Activated CD8-positive, alpha-beta memory T cell treated with anti-CD3 and anti-CD28 coated beads for 1 hour (primary cell): ENCODE measurements around the gene TENM4.
"Not testable (repeated sequence)": the region's sequence is repeated elsewhere in the genome, so short reads cannot be mapped to it uniquely, and the experiment has no call there.

Source experiments
- DNase-seq, 2 donors: peaks; one replicate each; pipeline ENCODE4 v3.0.0-alpha.2; 2020; ENCODE audit warnings: low read depth in 1 of 2; ENCODE audit errors: extremely low read depth in 1 of 2

TENM4 gene

DNA sequence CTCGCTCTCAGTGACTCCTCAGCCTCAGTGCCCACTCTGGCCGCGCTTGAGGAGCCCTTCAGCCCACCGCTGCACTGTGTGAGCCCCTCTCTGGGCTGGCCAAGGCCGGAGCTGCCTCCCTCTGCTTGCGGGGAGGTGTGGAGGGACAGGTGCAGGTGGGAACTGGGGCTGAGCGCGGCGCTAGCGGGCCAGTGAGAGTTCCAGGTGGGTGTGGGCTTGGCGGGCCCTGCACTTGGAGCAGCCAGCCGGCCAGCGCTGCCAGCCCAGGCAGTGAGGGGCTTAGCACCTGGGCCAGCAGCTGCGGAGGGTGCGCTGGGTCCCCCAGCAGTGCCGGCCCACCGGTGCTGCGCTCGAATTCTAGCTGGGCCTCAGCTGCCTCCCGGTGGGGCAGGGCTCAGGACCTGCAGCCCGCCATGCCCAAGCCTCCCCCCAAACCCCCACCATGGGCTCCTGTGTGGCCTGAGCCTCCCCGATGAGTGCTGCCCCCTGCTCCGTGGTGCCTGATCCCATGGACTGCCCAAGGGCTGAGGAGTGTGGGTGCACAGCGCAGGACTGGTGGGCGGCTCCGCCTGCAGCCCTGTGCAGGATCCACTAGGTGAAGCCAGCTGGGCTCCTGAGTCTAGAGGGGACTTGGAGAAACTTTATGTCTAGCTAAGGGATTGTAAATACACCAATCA lies 802.0 kb downstream of the TENM4 start:
- no peak for DNase-seq

DNA sequence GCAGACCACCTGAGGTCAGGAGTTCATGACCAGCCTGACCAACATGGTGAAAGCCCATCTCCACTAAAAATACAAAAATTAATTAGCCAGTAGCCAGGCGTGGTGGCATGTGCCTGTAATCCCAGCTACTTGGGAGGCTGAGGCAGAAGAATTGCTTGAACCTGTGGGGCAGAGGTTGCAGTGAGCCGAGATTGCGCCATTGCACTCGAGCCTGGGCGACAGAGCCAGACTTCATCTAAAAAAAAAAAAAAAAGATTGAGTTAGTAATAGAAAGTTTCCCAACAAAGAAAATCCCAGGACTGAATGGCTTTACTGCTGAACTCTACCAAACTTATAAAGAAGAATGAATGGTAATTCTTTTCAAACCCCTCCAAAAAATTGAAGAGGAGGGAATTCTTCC lies 803.3 kb downstream of the TENM4 start:
- not testable (repeated sequence) for DNase-seq

DNA sequence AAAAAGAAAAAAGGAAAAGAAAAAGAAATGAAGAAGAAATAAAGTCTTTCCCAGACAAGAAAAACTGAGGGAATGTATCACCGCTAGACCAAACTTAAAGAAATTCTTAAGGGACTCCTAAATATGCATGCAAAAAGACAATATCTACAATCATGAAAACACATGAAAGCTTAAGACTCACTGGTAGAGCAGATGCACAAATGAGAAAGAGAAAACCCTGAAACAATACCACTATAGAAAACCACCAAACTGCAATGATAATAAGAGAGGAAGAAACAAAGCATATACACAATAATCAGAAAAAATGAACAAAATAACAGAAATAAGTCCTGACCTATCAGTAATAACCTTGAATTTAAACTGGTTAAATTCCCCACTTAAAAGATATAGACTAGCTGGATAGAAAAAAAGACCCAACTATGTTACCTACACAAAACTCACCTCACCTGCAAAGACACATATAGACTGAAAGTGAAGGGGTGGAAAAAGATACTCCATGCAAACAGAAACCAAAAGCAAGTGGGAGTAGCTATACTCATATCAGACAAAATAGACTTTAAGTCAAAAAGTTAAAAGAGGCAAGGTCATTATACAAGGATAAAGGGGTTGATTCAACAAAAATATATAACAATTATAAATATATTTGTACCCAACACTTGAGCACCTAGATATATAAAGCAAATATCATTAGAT lies 804.9 kb downstream of the TENM4 start:
- DNase-seq = no peak

DNA sequence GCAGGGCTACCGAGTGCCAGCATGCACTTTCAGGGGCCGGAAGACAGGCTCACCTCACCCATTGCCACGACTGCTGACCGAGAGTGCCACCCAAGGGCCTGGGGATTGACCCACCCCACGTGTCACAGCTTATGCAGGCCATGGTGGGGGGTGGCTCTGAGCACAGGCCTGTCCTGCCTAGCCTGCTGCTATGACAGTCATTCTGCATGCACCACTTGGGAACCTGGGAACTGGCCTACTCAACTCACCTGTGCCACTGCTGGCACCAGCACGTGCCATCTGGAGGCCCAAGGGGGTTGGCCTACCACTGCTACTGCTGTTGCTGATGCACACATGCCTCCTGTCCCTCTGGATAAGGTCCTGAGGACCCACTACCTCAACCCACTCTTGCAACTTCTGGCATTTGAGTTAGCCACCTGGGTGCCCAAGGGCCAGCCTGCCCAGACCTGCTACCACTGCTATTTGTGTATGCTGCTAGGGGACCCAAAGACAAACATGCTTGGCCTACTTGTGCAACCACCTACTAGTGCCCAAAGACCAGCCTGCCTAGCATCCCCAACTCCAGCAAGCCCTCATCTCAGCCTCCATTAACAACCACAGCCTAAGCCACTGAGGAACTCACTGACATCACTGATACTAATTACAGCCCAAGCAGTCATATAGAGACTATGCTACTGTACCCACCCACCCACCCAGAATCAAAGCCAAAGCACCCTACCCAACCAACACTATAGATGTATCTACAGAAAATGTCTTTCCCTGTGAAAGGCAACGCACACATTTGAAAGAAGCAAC lies 807.1 kb downstream of the TENM4 start:
- no peak for DNase-seq

DNA sequence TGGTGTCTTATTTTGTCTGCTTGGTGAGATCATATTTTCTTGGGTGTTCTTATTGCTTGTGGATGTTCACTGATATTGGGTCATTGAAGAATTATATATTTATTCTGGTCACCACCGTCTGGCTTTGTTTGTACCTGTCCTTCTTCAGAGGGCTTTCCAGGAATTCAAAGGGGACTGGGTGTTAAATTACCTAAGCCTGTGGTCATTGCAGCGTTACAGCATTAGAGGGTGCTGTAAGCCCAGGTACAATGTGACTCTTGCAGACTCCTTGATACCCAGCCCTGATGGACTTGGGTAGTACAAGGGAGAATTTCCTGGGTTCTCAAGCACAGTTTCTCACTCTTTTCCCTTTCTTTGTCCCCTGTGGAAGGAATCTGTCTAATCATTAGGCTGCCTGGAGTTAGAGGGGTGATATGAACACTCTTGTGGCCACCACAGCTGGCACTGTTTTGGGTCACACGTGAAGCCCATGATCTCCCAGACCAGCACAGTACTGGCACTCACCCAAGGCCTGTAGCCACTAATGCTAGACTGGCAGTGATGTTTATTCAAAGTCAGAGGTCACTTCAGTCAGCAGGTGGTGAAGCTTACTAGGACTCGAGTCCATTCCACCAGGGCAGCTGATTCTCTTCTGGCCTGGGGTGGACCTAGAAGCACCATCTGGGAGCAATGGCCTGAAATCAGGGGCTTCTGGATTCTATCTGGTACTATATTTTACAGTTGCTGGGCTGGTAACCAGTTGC lies 810.1 kb downstream of the TENM4 start:
- DNase-seq = no peak

DNA sequence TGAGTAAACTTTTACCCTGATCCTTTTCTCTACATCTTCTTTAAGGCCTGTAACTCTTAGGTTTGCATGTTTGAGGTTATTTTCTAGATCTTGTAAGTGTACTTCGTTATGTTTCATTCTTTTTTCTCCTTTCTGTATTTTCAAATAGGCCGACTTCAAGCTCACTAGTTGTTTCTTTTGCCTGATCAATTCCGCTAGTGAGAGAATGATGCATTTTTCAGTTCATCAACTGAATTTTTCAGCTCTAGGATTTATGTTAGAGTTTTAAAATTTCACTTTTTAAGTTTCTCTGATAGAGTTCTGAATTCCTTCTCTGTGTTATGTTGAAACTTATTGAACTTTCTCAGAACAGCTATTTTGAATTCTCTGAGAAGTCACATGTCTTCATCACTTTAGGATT lies 810.7 kb downstream of the TENM4 start:
- DNase-seq = no peak

DNA sequence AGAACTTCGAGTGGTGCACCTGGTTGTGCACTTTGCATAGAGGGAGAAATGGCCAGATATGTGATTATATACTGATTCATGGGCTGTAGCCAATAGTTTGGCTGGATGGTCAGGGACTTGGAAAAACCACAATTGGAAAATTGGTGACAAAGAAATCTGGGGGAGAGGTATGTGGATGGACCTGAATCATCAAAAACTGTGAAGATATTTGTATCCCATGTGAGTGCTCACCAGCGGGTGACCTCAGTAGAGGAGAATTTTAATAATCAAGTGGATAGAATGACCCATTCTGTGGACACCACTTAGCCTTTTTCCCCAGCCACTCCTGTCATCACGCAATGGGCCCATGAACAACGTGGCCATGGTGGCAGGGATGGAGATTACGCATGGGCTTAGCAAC lies 818.2 kb downstream of the TENM4 start:
- no peak for DNase-seq

DNA sequence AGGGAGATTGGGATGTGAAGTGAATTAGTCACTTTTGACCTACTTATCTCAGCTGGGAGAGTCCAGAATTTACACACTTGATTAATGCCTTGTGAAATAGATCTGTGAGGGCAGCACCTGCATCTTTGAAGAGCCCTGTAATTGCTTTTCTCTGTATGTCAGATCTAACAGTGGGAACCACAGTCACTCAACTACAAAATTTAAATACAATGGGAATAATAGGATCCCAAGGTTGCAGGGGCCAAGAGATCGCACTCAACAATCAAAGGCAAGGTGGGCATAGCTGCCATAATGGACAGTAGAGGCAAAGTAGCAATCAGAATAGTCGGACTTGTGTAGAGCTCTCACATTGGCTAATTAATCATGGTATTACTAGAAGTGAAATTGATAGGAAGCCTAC lies 820.7 kb downstream of the TENM4 start:
- no peak for DNase-seq

DNA sequence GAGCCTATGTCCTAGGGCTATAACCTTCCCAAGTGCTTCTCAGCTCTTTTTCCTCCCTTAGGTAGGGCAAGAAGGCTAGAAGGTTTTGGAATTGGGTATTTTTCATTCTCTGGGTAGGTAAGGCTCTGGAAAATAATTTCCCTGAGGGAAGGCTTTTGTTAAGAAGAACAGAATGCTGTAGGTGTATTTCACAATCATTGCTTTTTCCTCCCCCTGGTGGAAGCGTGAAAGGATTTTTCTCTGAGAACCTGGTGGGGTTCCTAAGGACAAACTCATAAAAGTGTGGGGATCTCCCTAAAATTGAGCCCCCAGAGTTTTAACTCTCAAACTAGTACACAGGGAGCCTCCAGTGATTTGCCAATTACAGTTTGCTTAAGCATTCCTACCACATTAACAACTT lies 825.1 kb downstream of the TENM4 start:
- no peak for DNase-seq

DNA sequence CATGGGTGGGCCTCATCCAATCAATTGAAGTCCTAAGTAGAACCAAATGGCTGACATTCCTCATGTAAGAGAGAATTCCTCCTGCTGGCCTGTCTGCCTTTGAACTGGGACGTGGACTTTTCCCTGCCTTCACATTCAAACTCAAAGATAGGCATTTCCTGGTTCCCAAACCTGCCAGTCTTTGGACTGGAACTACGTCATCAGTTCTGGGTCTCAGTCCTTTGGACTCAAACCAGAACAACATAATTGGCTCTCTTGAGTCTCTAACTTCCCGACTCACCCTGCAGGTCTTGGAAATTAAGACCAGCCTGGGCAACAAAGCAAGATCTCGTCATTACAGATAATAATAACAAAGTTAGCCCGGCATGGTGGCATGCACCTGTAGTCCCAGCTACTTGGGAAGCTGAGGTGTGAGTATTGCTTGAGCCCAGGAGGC lies 827.4 kb downstream of the TENM4 start:
- no peak for DNase-seq

DNA sequence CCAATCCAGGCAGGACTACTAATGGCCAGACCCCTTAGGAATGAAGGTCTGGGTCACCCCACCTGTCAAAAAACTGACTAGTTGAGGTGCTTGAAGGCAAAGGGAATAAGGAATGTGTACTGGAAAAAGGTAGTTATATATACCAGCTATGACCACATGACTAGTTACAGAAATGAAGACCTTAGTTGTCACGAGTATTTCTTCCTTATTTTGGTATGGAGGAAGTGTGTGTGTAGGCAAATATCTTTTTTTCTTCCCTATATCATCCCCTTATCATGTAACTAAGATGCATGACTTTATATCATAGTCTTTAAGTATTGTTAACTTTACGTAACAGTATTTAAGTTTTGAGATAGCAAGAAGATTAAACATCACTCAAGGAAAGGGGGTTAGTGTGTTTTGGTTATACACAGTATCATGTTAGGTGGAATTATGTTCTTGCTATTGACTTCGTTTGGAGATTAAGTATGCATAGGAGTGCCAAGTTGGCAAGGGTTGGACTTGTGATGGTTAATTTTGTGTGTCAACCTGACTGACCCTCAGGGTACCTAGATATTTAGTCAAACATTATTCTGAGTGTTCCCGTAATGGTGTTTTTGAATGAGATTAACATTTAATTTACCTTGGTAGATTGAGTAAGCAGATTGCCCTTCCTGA lies 828.0 kb downstream of the TENM4 start:
- no peak for DNase-seq

DNA sequence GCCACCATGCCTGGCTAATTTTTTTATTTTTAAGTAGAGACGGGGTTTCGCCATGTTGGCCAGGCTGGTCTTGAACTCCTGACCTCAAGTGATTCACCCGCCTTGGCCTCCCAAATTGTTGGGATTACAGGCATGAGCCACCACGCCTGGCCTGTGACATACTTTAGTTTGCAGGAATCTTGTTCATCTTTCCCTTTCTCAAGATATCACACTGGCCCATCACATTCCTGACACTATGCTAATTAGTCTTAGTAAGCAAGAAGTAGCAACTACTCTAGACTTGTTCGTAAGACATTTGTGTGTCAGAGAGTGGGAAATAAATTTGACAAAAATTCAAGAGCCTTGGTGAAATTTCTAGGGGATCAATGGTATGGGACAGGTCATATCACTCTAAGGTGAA lies 831.5 kb downstream of the TENM4 start:
- not testable (repeated sequence) for DNase-seq

DNA sequence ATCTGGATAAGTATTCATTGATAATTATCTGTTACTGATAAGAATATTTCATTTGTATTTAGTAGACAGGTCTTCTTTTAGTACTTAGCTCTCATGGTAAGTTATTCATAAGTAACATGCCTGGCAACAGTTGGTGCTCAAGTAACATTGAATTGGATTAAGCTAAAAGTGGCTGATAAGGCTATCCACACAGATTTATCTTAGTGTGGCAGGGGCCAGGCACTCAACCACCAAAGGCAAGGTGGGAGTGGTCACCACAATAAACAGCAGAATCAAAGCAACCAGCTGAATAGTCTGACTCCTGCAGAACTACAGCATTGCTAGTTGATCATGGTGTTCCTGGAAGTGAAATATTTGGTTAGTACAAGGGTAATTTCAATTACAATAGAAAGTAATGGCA lies 833.1 kb downstream of the TENM4 start:
- DNase-seq = no peak

DNA sequence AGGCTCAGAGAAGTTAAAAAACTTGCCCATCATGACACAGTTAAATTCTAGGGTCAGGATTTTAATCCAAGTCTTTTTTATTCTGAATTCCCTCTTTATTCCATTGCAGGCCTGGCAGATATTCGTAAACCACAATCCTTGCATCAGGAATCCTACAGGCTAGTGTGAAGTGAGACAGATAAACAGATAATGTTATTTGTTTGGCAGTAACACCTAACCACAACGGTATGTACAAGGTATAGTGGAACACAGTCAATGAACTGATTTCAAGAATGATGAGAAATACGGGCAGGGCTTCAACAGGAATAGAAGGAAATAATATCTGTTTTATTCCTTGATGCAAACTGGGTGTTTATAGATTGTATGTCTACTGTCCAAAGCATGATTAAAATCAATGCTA lies 834.2 kb downstream of the TENM4 start:
- no peak for DNase-seq

DNA sequence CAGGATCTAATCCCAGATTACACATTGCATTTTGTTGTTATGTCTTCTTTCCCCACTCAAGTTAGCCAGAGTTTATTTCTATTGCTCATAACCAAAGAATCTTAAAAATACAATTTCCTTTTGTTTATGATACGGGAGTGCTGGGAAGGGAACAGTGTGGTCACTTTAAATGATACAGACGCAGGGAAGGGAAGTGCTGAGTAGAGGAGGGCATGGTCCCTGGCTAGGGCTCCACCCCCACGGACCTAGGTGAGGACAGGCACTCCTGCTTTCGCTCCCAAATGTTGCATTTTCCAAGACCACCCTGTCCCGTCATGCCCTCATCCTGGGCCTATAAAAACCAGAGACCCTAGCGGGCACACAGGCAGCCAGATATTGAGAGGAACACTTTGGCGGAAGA lies 835.5 kb downstream of the TENM4 start:
- DNase-seq = no peak

DNA sequence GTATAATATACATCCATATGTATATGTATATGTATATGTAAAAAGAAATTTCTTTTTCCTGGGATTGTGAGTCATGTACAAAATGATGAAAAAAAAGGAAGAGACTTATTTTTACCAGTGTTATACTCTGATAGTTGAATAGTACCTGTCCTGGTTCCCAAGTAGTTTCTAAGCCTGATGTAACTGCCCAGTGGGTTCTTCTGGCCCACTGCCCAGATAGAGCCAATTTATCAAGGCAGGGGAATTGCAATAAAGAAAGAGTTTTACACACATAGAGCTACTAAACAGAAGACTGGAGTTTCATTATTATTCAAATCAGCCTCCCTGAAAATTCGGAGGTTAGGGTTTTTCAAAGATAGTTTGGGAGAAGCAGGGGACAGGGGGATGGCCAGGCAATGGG lies 837.0 kb downstream of the TENM4 start:
- no peak for DNase-seq
